ENCODE data around the gene PITPNM2.
A peak's percentile ranks its signal among the peaks of the same experiment; 100 is the strongest.
"Not testable (repeated sequence)": the region's sequence is repeated elsewhere in the genome, so short reads cannot be mapped to it uniquely, and the experiment has no call there.

PITPNM2 gene

DNA sequence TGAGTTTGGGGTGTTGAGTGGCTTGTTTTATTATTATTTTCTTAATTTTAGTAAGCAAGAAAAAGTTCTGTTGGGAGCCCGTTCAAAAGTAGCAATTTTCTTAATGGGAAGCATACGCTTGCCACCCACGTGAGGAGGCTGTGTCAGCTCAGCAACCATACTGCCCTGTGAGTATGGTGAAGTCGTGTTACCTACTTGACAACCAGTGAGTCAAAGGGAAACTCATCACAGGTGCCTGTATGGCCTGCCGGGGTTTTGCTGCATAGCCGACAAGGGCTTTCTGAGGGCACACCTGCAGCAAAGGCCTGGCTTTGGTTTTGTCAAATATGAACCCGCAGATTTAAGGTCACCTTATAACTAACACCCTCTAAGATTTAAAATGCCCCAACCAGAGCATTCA, 31.1 kb downstream of the PITPNM2 start:
- peak in 2 of 6 experiments; percentile 19 to 20 for DNase-seq

GRCh38 chr12:123118497-123118896, 32.4 kb downstream of the PITPNM2 start:
- DNase-seq, result no peak

- DNase-seq, result peak in 5 of 6 experiments; percentile 23 to 74 (median 62)
Measured at GRCh38 chr12:123115409-123116121, 35.3 kb downstream of the PITPNM2 start.

DNA sequence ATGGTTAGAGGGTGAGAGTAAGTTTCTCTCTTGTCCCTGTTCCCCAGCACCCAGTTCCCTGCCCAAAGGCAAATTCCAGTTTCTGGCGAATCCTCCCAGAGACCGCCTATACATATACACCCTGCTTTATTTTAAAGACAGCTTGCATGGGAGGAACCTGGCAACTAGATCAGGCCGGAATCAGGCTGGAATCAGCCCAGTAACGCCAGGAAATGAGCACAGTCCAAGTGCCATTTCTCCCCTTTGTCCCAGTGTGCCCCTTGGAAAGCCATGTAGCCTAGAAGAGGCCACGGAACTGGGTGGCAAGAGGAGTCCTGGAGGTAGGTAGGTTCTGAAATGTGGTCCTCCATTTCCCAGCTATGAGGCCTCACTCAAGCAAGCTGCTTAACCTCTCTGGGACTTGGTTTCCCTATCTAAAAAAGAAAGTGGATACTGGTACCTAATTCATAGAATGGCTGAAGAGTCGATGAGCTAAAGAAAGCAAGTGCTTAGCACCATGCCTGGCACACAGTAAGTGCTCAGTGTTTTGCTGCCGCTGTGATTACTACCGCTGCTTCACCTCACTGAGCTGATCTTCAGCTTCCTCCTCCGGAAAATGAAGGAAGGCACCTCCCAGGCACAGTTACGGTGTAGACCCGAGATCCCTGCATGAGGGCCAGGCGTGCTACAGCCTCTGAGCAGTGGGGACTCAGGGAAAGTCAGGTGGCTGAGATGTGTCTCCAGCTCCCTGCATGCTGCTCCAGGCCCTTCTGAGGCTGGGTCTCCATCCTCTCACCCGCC, 36.4 kb downstream of the PITPNM2 start:
- peak in 1 of 6 experiments; percentile 18 for DNase-seq

DNA sequence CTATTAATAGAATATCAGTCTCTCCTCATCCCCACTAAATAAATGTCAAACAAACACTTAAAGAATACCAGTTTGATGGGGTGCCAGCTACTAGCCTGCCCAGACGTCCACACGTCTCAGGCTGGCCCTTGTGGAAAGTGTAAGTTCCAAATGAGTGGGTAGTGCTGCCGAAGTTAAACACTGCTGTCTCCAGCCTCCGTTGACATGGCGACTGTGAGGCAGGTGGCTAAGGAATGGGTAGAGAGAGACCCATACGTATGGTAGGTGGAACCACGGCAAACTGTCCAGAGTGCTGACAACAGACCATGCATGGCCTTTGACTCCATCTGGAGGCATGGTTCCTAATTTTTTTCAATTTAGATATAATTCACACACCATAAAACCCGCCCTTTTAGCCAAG, 37.9 kb downstream of the PITPNM2 start:
- DNase-seq, result no peak

DNA sequence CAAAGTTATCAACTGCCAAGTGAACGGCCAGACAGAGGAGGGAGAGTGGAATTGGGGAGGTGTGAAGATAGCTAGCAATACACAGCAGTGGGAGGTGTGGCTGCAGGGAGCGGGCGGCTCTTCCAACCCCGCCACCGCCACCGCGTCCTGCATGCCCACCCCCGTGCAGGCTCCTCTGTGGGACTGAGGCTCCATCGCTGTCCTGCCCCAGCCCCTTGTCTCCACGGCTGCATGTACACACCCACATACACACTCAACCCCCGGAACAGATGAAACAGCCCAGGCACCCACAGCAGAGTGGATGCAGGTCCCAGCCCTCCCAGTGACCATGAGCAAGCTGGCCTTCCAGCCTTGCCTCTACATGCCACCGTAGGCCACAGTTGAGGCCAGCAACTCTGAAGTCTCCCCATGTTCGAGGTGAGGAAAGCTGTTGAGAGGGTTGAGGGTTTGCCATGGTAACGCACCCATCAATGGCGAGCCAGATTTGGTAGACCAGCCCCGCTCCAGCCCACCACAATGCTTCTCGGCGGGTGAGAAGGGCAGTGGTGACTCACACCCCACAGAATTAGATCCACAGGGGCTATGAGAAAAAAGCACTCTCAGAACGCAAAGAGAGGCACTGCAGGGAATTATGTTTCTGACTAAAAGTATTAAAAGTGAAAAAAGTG, 39.3 kb downstream of the PITPNM2 start:
- DNase-seq, result no peak

DNA sequence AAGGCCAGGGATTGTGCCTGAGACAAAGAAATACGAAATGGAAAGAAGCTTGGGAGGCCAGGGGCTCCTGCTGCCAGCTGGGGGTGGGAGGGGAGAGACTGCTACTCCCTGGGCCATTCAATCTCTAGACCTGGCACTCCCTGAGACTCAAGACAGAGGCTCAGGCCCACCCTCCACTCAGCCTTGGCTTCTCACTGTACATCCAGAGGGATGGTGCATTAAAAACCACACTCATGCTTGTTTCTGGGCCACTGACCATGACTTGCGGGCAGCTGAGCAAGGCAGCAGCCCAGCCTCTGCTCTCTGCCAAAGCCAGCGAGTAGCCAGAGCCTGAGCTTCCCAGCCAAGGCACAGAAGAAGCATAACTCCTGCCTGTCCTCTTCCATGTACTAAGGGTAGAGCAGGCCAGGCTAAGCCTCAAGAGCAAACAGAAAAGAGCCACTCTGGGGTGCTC, 41.5 kb downstream of the PITPNM2 start:
- no peak for DNase-seq

DNA sequence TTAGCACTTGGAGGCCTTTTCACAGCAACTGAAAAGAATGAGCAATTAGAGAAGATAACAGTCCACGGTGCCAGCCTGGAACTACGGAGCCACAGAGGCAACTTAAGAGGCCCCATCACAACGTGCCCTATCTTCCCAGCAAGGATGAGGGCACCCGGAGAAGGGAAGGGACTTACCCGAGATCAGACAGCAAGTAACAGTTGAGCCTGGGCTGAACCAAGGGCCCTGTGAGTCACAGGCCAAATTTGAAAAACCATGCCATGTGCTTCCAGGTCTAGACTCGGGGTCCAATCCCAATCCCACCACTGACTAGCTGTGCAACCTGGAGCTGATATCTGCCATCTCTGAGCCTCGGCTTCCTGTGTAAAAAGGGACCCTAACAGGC, 42.2 kb downstream of the PITPNM2 start:
- no peak for DNase-seq

- DNase-seq, result no peak
Measured at GRCh38 chr12:123107926-123108681, 42.8 kb downstream of the PITPNM2 start.

DNA sequence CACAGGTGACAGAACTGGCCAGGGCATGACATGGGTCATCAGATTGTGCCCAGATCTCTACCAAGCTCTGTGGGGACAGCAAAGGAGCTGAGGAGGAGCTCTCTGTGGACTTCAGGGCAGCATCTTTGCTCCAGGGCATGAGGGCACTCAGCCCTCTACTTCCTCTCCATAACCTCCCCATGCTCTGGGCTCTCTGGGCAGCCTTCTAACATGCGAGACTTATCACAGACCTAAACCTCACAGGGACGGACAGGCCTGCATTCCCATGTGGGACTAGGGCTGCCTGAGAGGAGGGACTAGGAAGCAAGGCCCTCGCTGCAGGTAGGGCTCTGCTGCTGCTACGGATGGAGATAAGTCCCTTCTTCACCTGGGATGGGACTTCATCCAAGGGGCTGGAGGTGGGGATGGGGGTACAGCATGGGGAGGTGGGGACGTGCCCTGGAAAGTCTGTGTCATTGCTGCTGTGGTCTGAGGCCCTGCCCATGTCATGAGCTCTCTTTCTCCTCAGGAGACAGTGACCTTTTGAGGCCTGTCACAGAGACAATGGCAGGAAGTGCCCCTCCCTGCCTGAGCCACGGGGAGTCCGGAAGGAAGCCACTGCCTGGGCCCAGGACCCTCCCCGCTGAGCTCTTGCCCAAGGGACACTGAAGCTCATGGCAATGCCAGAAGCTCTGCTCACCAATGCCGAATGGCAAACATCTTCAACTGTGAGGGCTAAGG, 44.1 kb downstream of the PITPNM2 start:
- peak in 4 of 6 experiments; percentile 14 to 49 (median 37) for DNase-seq

DNA sequence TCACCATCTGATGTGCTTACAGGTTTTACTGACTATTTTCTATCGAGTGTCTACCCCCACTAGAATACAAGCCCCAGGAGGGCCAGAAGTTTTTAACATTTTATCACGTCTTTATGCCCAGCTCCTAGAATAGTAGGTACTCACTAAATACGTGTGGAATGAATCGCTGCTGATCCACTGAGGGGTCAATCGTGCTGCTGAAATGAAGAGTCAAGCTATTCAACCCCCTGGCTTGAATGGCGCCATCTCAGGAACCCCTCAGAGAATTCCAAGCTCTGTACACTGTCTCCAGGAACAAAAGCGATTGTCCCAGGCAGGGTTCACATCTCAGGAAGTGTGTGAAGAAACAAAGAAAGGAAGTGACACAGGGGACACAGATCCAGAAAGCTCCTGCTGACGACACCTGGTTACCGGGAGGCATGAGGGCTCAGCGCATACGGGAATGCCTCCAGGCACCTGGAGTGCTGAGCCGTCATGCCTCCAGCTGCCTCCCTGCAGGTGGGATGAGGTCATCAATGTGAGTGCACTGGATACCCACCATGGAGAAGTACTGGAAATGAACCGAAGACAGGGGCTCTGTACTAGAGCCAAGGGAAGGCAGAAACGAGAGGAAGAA, 45.6 kb downstream of the PITPNM2 start:
- no peak for DNase-seq

- no peak for DNase-seq
Measured at GRCh38 chr12:123104809-123105208, 46.1 kb downstream of the PITPNM2 start.

DNA sequence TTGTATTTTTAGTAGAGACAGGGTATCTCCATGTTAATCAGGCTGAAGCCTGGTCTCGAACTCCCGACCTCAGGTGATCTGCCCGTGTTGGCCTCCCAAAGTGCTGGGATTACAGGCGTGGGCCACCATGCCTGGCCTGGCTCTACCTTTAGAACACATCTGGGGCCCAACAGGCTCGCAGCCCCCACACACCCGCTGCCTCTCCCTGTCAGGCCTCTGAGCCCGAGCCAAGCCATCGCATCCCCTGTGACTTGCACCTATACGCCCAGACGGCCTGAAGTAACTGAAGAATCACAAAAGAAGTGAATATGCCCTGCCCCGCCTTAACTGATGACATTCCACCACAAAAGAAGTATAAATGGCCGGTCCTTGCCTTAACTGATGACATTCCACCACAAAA, 46.8 kb downstream of the PITPNM2 start:
- DNase-seq, result not testable (repeated sequence)

DNA sequence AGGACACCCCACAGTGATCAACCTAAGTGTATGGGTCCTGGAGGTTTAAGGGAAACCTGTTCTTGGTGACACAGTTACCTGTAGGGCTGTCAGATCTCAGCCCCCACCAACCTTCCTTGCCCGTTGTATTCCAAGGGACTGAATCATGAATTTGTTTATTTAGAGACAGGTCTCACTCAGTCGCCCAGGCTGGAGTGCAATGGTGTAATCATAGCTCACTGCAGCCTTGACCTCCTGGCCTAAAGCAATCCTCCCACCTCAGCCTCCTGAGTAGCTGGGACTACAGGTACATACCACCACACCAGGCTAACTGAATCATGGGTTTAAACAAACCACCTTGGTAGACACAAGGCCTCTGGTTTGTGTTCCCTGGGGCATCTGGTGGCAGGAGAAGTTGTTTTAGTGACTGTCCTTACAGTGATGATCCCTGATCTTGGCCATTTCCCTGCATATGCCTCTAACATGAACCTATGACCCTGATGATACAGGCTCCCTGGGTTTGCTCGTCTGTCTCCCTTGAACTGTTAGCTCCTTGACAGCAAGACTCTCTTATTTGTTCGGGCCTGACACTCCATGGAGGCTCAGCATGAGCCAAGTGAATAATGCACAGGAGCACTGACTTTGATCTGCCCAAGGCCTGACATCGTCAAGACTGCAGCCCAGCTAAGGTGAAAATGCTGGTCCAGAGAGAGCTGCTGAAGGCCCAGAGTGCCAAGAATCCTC, 47.9 kb downstream of the PITPNM2 start:
- no peak for DNase-seq

DNA sequence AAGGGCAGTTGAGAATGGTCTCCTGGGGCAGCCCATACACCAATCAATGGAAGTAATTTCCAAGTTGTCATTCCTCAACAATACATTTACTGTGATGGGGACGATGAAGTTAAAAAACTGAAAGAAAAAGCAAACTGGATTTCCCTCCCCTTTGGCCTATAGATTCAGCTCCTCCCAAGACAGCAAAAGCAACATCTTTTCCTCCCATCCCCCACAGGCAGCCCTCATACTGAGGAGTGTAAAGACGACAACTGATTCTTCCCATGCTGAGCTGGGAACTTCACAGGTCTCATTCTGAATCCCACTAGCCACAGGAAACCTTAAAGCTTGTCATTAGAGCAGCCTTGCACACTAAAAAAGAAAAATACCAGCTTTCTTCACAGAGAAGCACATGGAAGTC, 48.5 kb downstream of the PITPNM2 start:
- no peak for DNase-seq

- DNase-seq, result no peak
Measured at GRCh38 chr12:123101526-123101925, 49.4 kb downstream of the PITPNM2 start.

Data from stimulated activated naive CD4-positive, alpha-beta T cell (primary cell).